Naive thymus-derived CD8-positive, alpha-beta T cell (primary cell): Measurements from ENCODE around the gene JAM3. TPM values are rescaled to one million over a fixed set of nuclear protein-coding genes. Genes with fewer than 3 reads are reported as not detected.
"Not testable (repeated sequence)": the region's sequence is repeated elsewhere in the genome, so short reads cannot be mapped to it uniquely, and the experiment has no call there.

Experiments
- ATAC-seq, 2 donors: fragments of 150-1000 bp; cut with Tn5 transposase in 1 of 2; sonication (Bioruptor Pico), chemical (Tn5 transposase) in 1 of 2; 1 replicate in 1 of 2; 2 replicates in 1 of 2; pipeline ENCODE4 v1.10.0; 2021; ENCODE audit warnings: mild to moderate bottlenecking in 2 of 2, moderate library complexity in 2 of 2
- POLR2A ChIA-PET: fragments of 350-600 bp; sonication (Branson Sonifier 250); formaldehyde crosslinking; loops from one replicate; lab custom pipeline; 2021; ENCODE audit warnings: antibody characterized with exemption; lab: Charles Lee
- DNase-seq, 10 donors: peaks; one replicate each; pipeline versions ENCODE4 v3.0.0 to v3.0.0-alpha.2; 2020 to 2022
- H3K27ac Mint-ChIP-seq, 10 donors: one replicate each; pipeline ENCODE4 v1.8.0; 2020 to 2022; ENCODE audit warnings: mild to moderate bottlenecking in 10 of 10, mixed read lengths in 10 of 10, moderate library complexity in 4 of 10, inconsistent platforms in 1 of 10
- H3K27me3 Mint-ChIP-seq, 5 donors: one replicate each; pipeline ENCODE4 v1.8.0; 2021 to 2022; ENCODE audit warnings: mixed read lengths in 5 of 5
- H3K36me3 Mint-ChIP-seq, 3 donors: one replicate each; pipeline ENCODE4 v1.8.0; 2020 to 2022; ENCODE audit warnings: mixed read lengths in 3 of 3, mild to moderate bottlenecking in 2 of 3, inconsistent platforms in 1 of 3
- H3K4me1 Mint-ChIP-seq, 4 donors: one replicate each; pipeline ENCODE4 v1.8.0; 2021 to 2022; ENCODE audit warnings: mixed read lengths in 4 of 4
- H3K4me3 Mint-ChIP-seq, 10 donors: one replicate each; pipeline ENCODE4 v1.8.0; 2020 to 2022; ENCODE audit warnings: mild to moderate bottlenecking in 10 of 10, mixed read lengths in 10 of 10, moderate library complexity in 6 of 10, inconsistent platforms in 1 of 10
- H3K9me3 Mint-ChIP-seq, 9 donors: one replicate each; pipeline ENCODE4 v1.8.0; 2020 to 2022; ENCODE audit warnings: mixed read lengths in 9 of 9, mild to moderate bottlenecking in 3 of 9, inconsistent platforms in 1 of 9, moderate library complexity in 1 of 9
- polyA plus RNA-seq, 3 donors: library from polyadenylated mRNA; unstranded; fragments of 300-500 nt; fragmentation: Illumina TruSeq; gene quantifications; one replicate each; pipeline ENCODE4 v1.2.3, GENCODE V29; 2021
- total RNA-seq, 8 experiments: library from RNA in 2 of 8; stranded (reverse) in 2 of 8; gene quantifications; one replicate each; pipeline ENCODE4 v1.2.3 and lab custom pipeline; 2021 to 2026

The JAM3 gene
- total and polyA plus RNA-seq, 5 experiments from 2014 or later = 4.2 to 9.1 (median 6.5) TPM

DNA sequence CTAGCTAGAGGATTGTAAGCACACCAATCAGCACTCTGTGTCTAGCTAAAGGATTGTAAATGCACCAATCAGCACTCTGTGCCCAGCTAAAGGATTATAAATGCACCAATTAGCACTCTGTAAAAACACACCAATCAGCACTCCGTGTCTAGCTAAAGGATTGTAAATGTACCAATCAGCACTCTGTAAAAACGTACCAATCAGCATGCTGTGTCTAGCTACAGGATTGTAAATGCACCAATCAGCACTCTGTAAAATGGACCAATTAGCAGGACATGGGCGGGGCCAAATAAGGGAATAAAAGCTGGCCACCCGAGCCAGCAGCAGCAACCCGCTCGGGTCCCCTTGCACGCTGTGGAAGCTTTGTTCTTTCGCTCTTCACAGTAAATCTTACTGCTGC, 119.2 kb downstream of the JAM3 start:
- not testable (repeated sequence) for ATAC-seq, DNase-seq, H3K27ac Mint-ChIP-seq, H3K4me3 Mint-ChIP-seq, H3K9me3 Mint-ChIP-seq, H3K4me1 Mint-ChIP-seq, H3K27me3 Mint-ChIP-seq
- POLR2A ChIA-PET = interaction anchor here (1.4 kb wide), 1 partner anchor 36 kb away, joined by 3 read pairs; the partner anchor contains the start of gene VPS26B
- H3K36me3 Mint-ChIP-seq = peaks cover 30 to 92% (median 53%) of the 10 kb centered on the region in 3 donors

DNA sequence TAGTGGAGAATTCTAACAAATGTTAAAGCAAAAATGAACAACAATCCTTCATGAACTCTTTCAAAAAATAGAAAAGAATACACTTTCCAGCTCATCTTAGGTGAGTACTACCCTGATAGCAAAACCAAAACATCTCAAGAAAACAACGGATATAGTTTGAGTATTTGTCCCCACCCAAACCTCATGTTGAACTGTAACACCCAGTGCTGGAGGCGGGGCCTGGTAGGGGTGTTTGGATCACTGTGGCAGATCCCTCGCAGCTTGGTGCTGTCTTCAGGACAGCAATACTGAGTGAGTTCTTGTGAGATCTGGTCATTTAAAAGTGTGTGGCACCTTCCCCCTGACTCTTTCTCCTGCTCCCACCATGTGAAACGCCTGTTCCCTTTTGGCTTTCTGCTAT, 127.9 kb downstream of the JAM3 start:
- H3K36me3 Mint-ChIP-seq = peaks cover 13 to 90% (median 38%) of the 10 kb centered on the region in 3 donors
- H3K9me3 Mint-ChIP-seq = no peaks in the 10 kb centered on the region

DNA sequence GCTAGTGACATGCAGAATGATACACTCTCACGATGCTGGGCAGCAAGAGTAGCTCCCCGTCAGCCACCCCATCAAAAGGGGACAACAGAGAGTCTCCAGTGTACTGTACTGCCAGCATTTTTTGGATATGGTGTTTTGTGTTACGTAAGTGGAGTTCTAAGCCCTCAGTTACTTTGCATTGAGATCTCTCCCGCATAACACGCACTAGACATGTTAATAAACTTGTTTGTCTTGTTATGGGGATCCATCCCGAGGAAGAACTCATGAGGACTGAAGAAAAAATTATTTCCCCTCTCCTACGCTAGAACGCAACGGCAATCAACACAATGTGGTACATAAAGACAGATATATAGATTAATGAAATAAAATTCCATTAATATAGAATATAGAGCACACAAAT, 130.7 kb downstream of the JAM3 start:
- peaks cover 0 to 3% (median 1%) of the 10 kb centered on the region in 4 donors for H3K4me1 Mint-ChIP-seq
- H3K27ac Mint-ChIP-seq = no peak overlapping the region
- no peaks in the 10 kb centered on the region for H3K9me3 Mint-ChIP-seq
- ATAC-seq (no peak), DNase-seq (no peak)
- H3K27me3 Mint-ChIP-seq = no peaks in the 10 kb centered on the region
- H3K36me3 Mint-ChIP-seq = peaks cover 15 to 92% (median 41%) of the 10 kb centered on the region in 3 donors
- no peak overlapping the region for H3K4me3 Mint-ChIP-seq
- POLR2A ChIA-PET = no interaction called here

More for the DNA sequence above, 127.9 kb downstream of the JAM3 start:
- Mint-ChIP-seq H3K27me3 (no peaks in the 10 kb centered on the region), H3K4me1 (peaks cover 0 to 5% (median 1%) of the 10 kb centered on the region in 4 donors), H3K4me3 (no peak overlapping the region), H3K27ac (peak overlapping the region in 4 of 10 donors; percentile 21 to 44 (median 41))
- POLR2A ChIA-PET = interaction anchor here (0.6 kb wide), 1 partner anchor 70 kb away, joined by 5 read pairs; no protein-coding TSS in a partner anchor
- ATAC-seq (no peak), DNase-seq (no peak)

GRCh38 chr11:134200688-134201087, 131.8 kb downstream of the JAM3 start:
- no peaks in the 10 kb centered on the region for H3K9me3 Mint-ChIP-seq
- H3K4me1 Mint-ChIP-seq = peaks cover 0 to 3% (median 1%) of the 10 kb centered on the region in 4 donors
- no peak overlapping the region for H3K4me3 Mint-ChIP-seq
- peaks cover 15 to 97% (median 44%) of the 10 kb centered on the region in 3 donors for H3K36me3 Mint-ChIP-seq
- peak overlapping the region in 1 of 10 donors; percentile 4 for H3K27ac Mint-ChIP-seq
- POLR2A ChIA-PET = no interaction called here
- ATAC-seq (no peak), DNase-seq (no peak)
- no peaks in the 10 kb centered on the region for H3K27me3 Mint-ChIP-seq

Other genes starting within 250 kb of the JAM3 start
- not detected for gene SPATA19, start 223.6 kb upstream of the JAM3 start, total RNA-seq
- gene SPATA19, start 223.6 kb upstream of the JAM3 start, polyA plus RNA-seq = not detected
- gene IGSF9B, start 112.1 kb upstream of the JAM3 start, total RNA-seq = 10 to 100 TPM; 16.1 TPM
- gene IGSF9B, start 112.1 kb upstream of the JAM3 start, polyA plus RNA-seq = 1 to 10 TPM in 1 of 3 donors, under 1 TPM in 2; 0.35 to 2.2 (median 0.81) TPM
- 10 to 100 TPM; 42.6 to 43.5 TPM for gene NCAPD3, start 154.9 kb downstream of the JAM3 start, total RNA-seq
- gene NCAPD3, start 154.9 kb downstream of the JAM3 start, polyA plus RNA-seq = 10 to 100 TPM; 11.2 to 16.5 (median 14.2) TPM
- 10 to 100 TPM; 66.4 to 70.1 TPM for gene VPS26B, start 155.6 kb downstream of the JAM3 start, total RNA-seq
- 10 to 100 TPM; 47.8 to 62.5 (median 57.7) TPM for gene VPS26B, start 155.6 kb downstream of the JAM3 start, polyA plus RNA-seq
- gene THYN1, start 184.3 kb downstream of the JAM3 start, total RNA-seq = 10 to 100 TPM; 79.0 to 79.6 TPM
- gene THYN1, start 184.3 kb downstream of the JAM3 start, polyA plus RNA-seq = 100 to 1,000 TPM; 172 to 207 (median 197) TPM
- 10 to 100 TPM; 37.2 to 40.2 TPM for gene ACAD8, start 184.5 kb downstream of the JAM3 start, total RNA-seq
- 10 to 100 TPM; 21.0 to 24.0 (median 22.6) TPM for gene ACAD8, start 184.5 kb downstream of the JAM3 start, polyA plus RNA-seq
- 1 to 10 TPM; 1.2 TPM for gene GLB1L3, start 207.3 kb downstream of the JAM3 start, total RNA-seq
- 1 to 10 TPM; 2.0 to 2.5 (median 2.2) TPM for gene GLB1L3, start 207.3 kb downstream of the JAM3 start, polyA plus RNA-seq